SK-N-MC (cell line): ENCODE results near the gene HOXD8.

Experiments used
- EZH2 ChIP-seq: fragments of 200-600 bp; sonication (generic); IDR thresholded peaks from one replicate; pipeline ENCODE4 v1.6.1; 2017; ENCODE audit warnings: antibody characterized with exemption
- POLR2AphosphoS5 ChIP-seq: IDR thresholded peaks from 2 replicates; pipeline ENCODE4 v1.6.1; 2012; ENCODE audit warnings: mild to moderate bottlenecking, low read depth, low read length, borderline replicate concordance

DNA sequence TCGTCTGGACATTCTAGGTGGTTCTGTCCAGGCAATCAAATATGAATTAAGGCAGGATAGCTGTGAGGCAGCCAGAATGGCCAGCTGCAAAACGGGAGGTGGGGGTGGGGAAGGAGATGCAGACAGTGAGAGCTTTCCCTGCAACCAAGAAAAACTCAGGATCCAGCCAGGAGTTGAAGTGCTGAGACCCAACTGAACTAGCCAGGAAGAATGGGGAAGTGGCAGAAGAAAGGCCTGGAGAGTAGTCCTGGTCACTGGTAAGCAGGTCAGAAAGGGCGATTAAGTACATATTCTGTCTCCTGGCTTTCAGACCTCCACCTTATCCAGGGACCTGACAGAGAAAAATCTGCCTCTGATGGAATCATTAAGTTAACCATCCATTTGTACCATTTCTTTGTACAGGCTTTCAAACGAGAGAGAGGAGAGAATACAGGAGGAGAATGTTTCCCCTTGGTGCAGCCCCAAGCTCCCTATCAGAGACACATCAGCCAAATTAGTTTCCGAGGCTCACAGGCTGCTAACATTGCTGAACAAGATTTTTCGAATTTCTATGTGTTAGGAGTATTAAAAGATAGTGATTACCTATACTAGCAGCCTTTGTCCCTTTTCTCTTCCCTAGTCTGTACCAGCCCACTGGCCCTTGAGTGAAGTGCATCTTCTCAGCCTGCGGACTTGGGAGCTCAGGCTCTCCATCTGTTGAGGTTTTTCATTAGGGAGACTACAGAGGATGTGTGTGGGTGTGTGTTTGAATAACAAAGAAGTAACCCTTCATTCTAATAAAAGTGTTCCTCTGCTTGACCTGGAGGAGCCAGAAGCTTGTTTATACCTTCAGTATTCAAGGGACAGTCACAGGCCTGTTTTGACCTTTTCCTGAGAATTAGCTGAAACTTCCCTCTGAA, 46.5 kb downstream of the HOXD8 start:
- no peak for TF ChIP-seq POLR2AphosphoS5
- TF ChIP-seq EZH2, result no peak
